HepG2 (cell line): Measurements from ENCODE around the gene DCLK1. TPM values are rescaled to one million over a fixed set of nuclear protein-coding genes. Genes with fewer than 3 reads are reported as not detected.

Source experiments
- ATAC-seq: fragments of 200-7000 bp; cut with Tn5 transposase; 3 replicates; pipeline ENCODE4 v1.9.1; 2020; ENCODE audit warnings: mild to moderate bottlenecking, moderate library complexity
- BruUV-seq: library from RNA; stranded (reverse); fragments of 400-500 nt; replicated peaks from 2 replicates; lab custom pipeline; 2021; lab: Mats Ljungman, UMichigan
- CTCF ChIA-PET: fragments of 300-600 bp; formaldehyde crosslinking; extraction: SDS; loops from one replicate; lab custom pipeline; 2021; ENCODE audit warnings: low total read pairs, inconsistent platforms, low intra/inter-chr PET ratio; lab: Yijun Ruan, JAX
- POLR2A ChIA-PET: fragments of 350-600 bp; sonication (Branson Sonifier 250); formaldehyde crosslinking; loops from one replicate; lab custom pipeline; 2020; ENCODE audit warnings: antibody characterized with exemption, inconsistent platforms; lab: Yijun Ruan, JAX
- DNase-seq: peaks from one replicate; pipeline ENCODE4 v3.0.0-alpha.2; 2015; ENCODE audit warnings: low spot score
- FAIRE-seq: peaks from 3 replicates; lab custom pipeline; 2011; peaks lifted over from hg19 to GRCh38; lab: Jason Lieb, UNC
- H2AFZ ChIP-seq: one replicate; pipeline ENCODE4 v1.6.1; 2011; ENCODE audit warnings: low read length, inconsistent platforms
- H3K27ac ChIP-seq: fragments of 300-600 bp; 3 replicates; pipeline ENCODE4 v1.8.0; 2011; ENCODE audit warnings: mixed run types, mild to moderate bottlenecking, mixed read lengths, low read length, inconsistent platforms; ENCODE audit not compliant: insufficient read depth; ENCODE audit errors: extremely low read length
- H3K27me3 ChIP-seq, 2 experiments: fragments of 200-600 bp in 1 of 2; 2 replicates in 1 of 2; 3 replicates in 1 of 2; pipeline versions ENCODE4 v1.6.0 to v1.8.0; 2011; ENCODE audit warnings: low read length in 2 of 2, mild to moderate bottlenecking in 2 of 2, moderate library complexity in 2 of 2, inconsistent platforms in 1 of 2; ENCODE audit not compliant: insufficient read depth in 2 of 2, control insufficient read depth in 1 of 2
- H3K36me3 ChIP-seq, 2 experiments: fragments of 200-600 bp in 1 of 2; replicated peaks in 1 of 2; 2 replicates in 1 of 2; 3 replicates in 1 of 2; pipeline versions ENCODE4 v1.5.1 to v1.8.0; 2011; ENCODE audit warnings: low read length in 2 of 2, inconsistent platforms in 1 of 2; ENCODE audit not compliant: insufficient read depth in 2 of 2, control insufficient read depth in 1 of 2
- H3K4me1 ChIP-seq: 2 replicates; pipeline ENCODE4 v1.5.1; 2012; ENCODE audit warnings: low read length, inconsistent platforms; ENCODE audit not compliant: insufficient read depth
- H3K4me2 ChIP-seq: 2 replicates; pipeline ENCODE4 v1.6.0; 2011; ENCODE audit warnings: low read depth, low read length, inconsistent platforms
- H3K4me3 ChIP-seq, 3 experiments: fragments of 200-600 bp in 1 of 3; sonication (generic), shearing (Covaris generic) in 1 of 3; replicated peaks in 1 of 3; 2 replicates each; pipeline ENCODE4 v1.5.1; 2011 to 2016; ENCODE audit warnings: low read length in 3 of 3, inconsistent platforms in 2 of 3, low read depth in 2 of 3, mild to moderate bottlenecking in 2 of 3, control low read depth in 1 of 3, mixed read lengths in 1 of 3; ENCODE audit not compliant: insufficient read depth in 1 of 3
- H3K79me2 ChIP-seq: one replicate; pipeline ENCODE4 v1.6.1; 2011; ENCODE audit warnings: low read length, inconsistent platforms; ENCODE audit not compliant: insufficient read depth
- H3K9ac ChIP-seq: 2 replicates; pipeline ENCODE4 v1.6.0; 2011; ENCODE audit warnings: mild to moderate bottlenecking, low read depth, low read length, inconsistent platforms; ENCODE audit not compliant: insufficient read depth
- H3K9me3 ChIP-seq: 2 replicates; pipeline ENCODE4 v1.5.1; 2012; ENCODE audit warnings: mild to moderate bottlenecking, low read length
- H4K20me1 ChIP-seq: 2 replicates; pipeline ENCODE4 v1.6.0; 2011; ENCODE audit warnings: inconsistent platforms, mild to moderate bottlenecking, low read length, moderate library complexity; ENCODE audit not compliant: insufficient read depth
- BCL6 ChIP-seq: IDR thresholded peaks from 2 replicates; pipeline ENCODE4 v1.6.1; 2016; ENCODE audit warnings: missing genetic modification reagents, missing compliant biosample characterization
- E2F5 ChIP-seq: sonication (generic); formaldehyde crosslinking; conservative IDR thresholded peaks from 2 replicates; pipeline ENCODE4 v1.4.0; 2020; ENCODE audit warnings: missing genetic modification reagents
- HDAC2 ChIP-seq: sonication (generic); formaldehyde crosslinking; IDR thresholded peaks from 2 replicates; pipeline ENCODE4 v1.4.0; 2020; ENCODE audit warnings: missing genetic modification reagents
- HNRNPLL ChIP-seq: fragments of 200-400 bp; formaldehyde crosslinking; IDR thresholded peaks from 2 replicates; pipeline ENCODE4 v1.6.1; 2017; ENCODE audit warnings: mild to moderate bottlenecking, low read depth, low read length; ENCODE audit not compliant: poor library complexity, severe bottlenecking
- MYPOP ChIP-seq: sonication (generic); formaldehyde crosslinking; IDR thresholded peaks from 2 replicates; pipeline ENCODE4 v1.8.1; 2023; ENCODE audit warnings: mild to moderate bottlenecking, moderate library complexity, missing genetic modification reagents
- POLR2A ChIP-seq, 2 experiments: IDR thresholded peaks; 2 replicates each; pipeline ENCODE4 v1.6.1; 2011; ENCODE audit warnings: low read depth in 2 of 2, low read length in 2 of 2, mild to moderate bottlenecking in 1 of 2, moderate library complexity in 1 of 2; ENCODE audit not compliant: insufficient read depth in 1 of 2
- SAP130 ChIP-seq: IDR thresholded peaks from 2 replicates; pipeline ENCODE4 v1.6.1; 2016; ENCODE audit warnings: low read depth
- STAG1 ChIP-seq: sonication (generic); formaldehyde crosslinking; IDR thresholded peaks from 2 replicates; pipeline ENCODE4 v1.4.0; 2020; ENCODE audit warnings: missing genetic modification reagents
- ZKSCAN8 ChIP-seq: IDR thresholded peaks from 2 replicates; pipeline ENCODE4 v1.6.1; 2016; ENCODE audit warnings: borderline replicate concordance, missing genetic modification reagents, missing compliant biosample characterization
- ZNF460 ChIP-seq: sonication (generic); formaldehyde crosslinking; IDR thresholded peaks from 2 replicates; pipeline ENCODE4 v1.5.1; 2020; ENCODE audit warnings: missing genetic modification reagents, mild to moderate bottlenecking, borderline replicate concordance
- ZNF510 ChIP-seq: sonication (generic); formaldehyde crosslinking; IDR thresholded peaks from 2 replicates; pipeline ENCODE4 v1.4.0; 2020; ENCODE audit warnings: low read depth, mild to moderate bottlenecking, missing genetic modification reagents
- ZNF567 ChIP-seq: sonication (generic); formaldehyde crosslinking; IDR thresholded peaks from 2 replicates; pipeline ENCODE4 v1.8.1; 2023; ENCODE audit warnings: mild to moderate bottlenecking, missing genetic modification reagents, borderline replicate concordance
- ZNF614 ChIP-seq: IDR thresholded peaks from 2 replicates; pipeline ENCODE4 v1.6.1; 2018; ENCODE audit warnings: missing biosample characterization, missing genetic modification reagents, inconsistent platforms, borderline replicate concordance
- ZNF841 ChIP-seq: sonication (generic); formaldehyde crosslinking; IDR thresholded peaks from 2 replicates; pipeline ENCODE4 v1.8.1; 2023; ENCODE audit warnings: missing genetic modification reagents, borderline replicate concordance
- ZSCAN12 ChIP-seq: sonication (generic); formaldehyde crosslinking; IDR thresholded peaks from 2 replicates; pipeline ENCODE4 v1.9.0; 2021; ENCODE audit warnings: mild to moderate bottlenecking, missing genetic modification reagents
- WGBS: methylation state at CpG from one replicate; pipeline ENCODE4 v1.1.6; 2017; ENCODE audit warnings: low lambda C conversion rate; 5-methylcytosine and 5-hydroxymethylcytosine counted together
- in situ Hi-C: cut with HindIII; loops from 2 replicates; pipeline ENCODE4 v1.10.0; 2017; ENCODE audit warnings: low pct_unique_long_range_greater_than_20kb; ENCODE audit not compliant: extremely low pct_ligation_motif_present
- intact Hi-C: fragments of 100-400 bp; cut with micrococcal nuclease; formaldehyde crosslinking; loops from one replicate; pipeline ENCODE4 v1.10.0; 2022; ENCODE audit not compliant: unreplicated experiment
- polyA plus RNA-seq, 8 experiments: library from polyadenylated mRNA; depleted of rRNA in 3 of 8; stranded (reverse) in 7 of 8; unstranded in 1 of 8; fragments of >200 nt; fragmentation: Illumina TruSeq in 4 of 8; extraction: Trizol in 4 of 8; gene quantifications; 2 replicates each; pipeline versions ENCODE4 v1.2.1 to v1.2.3, GENCODE V29; 2011 to 2016; ENCODE audit warnings: low read depth in 4 of 8, missing spikeins in 1 of 8, mixed read lengths in 1 of 8; ENCODE audit not compliant: insufficient read depth in 1 of 8
- total RNA-seq, 5 experiments: library from RNA; depleted of rRNA; stranded (reverse); fragments of >200 nt; fragmentation: Illumina TruSeq; extraction: Trizol; gene quantifications; 2 replicates each; pipeline ENCODE4 v1.2.3, GENCODE V29; 2016; ENCODE audit warnings: low read depth in 1 of 5

Gene DCLK1
- total and polyA plus RNA-seq, 2 of the 13 experiments (the other 11 are each of a cell fraction or from before 2014, with no cell fraction given): not detected

- no peak overlapping the region for H3K4me3 ChIP-seq
- no peak overlapping the region for H3K4me2 ChIP-seq
- H3K27ac ChIP-seq: no peak overlapping the region
- FAIRE-seq (no peak), ATAC-seq (no peak), DNase-seq (no peak)
- in situ Hi-C loops: no loop called here
- H3K9ac ChIP-seq: no peak overlapping the region
- H3K27me3 ChIP-seq: no peaks in the 10 kb centered on the region; a peak in 1 of 5 replicates
- H3K79me2 ChIP-seq: no peaks in the 10 kb centered on the region
- H2AFZ ChIP-seq: no peak overlapping the region
- no peaks in the 10 kb centered on the region for H3K9me3 ChIP-seq
- no peak for TF ChIP-seq ZSCAN12 (CRISPR knock-in tag)
- 35% methylated on average over 6 of the region's 7 CpGs for WGBS
- BruUV-seq: no TSS peak
- CTCF ChIA-PET: no interaction called here
- H4K20me1 ChIP-seq: no peaks in the 10 kb centered on the region
- H3K4me1 ChIP-seq: no peaks in the 10 kb centered on the region
- intact Hi-C loops: no loop called here
- no peaks in the 10 kb centered on the region for H3K36me3 ChIP-seq
- POLR2A ChIA-PET: no interaction called here
These were observed 40.6 kb downstream of the DCLK1 start for GRCh38 chr13:36090592-36090991.

- no peak for TF ChIP-seq STAG1 (CRISPR knock-in tag)
- TF ChIP-seq ZNF614 (CRISPR knock-in tag): no peak
- TF ChIP-seq MYPOP (CRISPR knock-in tag): no peak
- no peak for TF ChIP-seq E2F5 (CRISPR knock-in tag)
- no peak for TF ChIP-seq SAP130 (CRISPR knock-in tag)
- no peak for TF ChIP-seq ZNF567 (CRISPR knock-in tag)
- TF ChIP-seq BCL6 (CRISPR knock-in tag): no peak
- no peak for TF ChIP-seq ZNF510 (CRISPR knock-in tag)
- TF ChIP-seq HNRNPLL: no peak
- TF ChIP-seq ZKSCAN8: no peak
- no peak for TF ChIP-seq ZNF460
- TF ChIP-seq HDAC2: no peak
- no peak for TF ChIP-seq POLR2A (IDR thresholded peaks at IDR 0.05; ENCODE audit: insufficient read depth in 1 of 2, low read depth in 2 of 2, low read length in 2 of 2)
- TF ChIP-seq ZNF841 (CRISPR knock-in tag): no peak
- H3K79me2 ChIP-seq: no peaks in the 10 kb centered on the region
- H3K4me1 ChIP-seq: no peaks in the 10 kb centered on the region
- FAIRE-seq (no peak), ATAC-seq (no peak), DNase-seq (no peak)
- no peaks in the 10 kb centered on the region for H3K9me3 ChIP-seq
- WGBS: under 1% methylated on average over 7 of the region's 7 CpGs
- no TSS peak for BruUV-seq
- no peaks in the 10 kb centered on the region for H4K20me1 ChIP-seq
- no peak overlapping the region for H3K4me3 ChIP-seq
- H3K36me3 ChIP-seq: no peaks in the 10 kb centered on the region
- ChIA-PET POLR2A (no interaction called here), CTCF (no interaction called here)
- in situ Hi-C loops (no loop called here), intact Hi-C loops (no loop called here)
- H2AFZ ChIP-seq: no peak overlapping the region
- no peak overlapping the region for H3K27ac ChIP-seq
- no peak overlapping the region for H3K4me2 ChIP-seq
- H3K9ac ChIP-seq: no peak overlapping the region
- H3K27me3 ChIP-seq: no peaks in the 10 kb centered on the region; a peak in 1 of 5 replicates
These were observed 42.0 kb downstream of the DCLK1 start for GRCh38 chr13:36089130-36089647.
